ENCODE measurements around the gene TNIP3. TPM values are rescaled to one million over a fixed set of nuclear protein-coding genes. Genes with fewer than 3 reads are reported as not detected.
"Not testable (repeated sequence)": the region's sequence is repeated elsewhere in the genome, so short reads cannot be mapped to it uniquely, and the experiment has no call there.

TNIP3 gene
- total RNA-seq, 4 donors from 2014 or later = 0.44 TPM; not detected in 3

GRCh38 chr4:121177246-121178137, 13.4 kb upstream of the TNIP3 start:
- 43 to 55% methylated on average over 3 of the region's 3 CpGs for WGBS, 2 donors
- Histone ChIP-seq H3K9me3 (no peaks in the 10 kb centered on the region), H3K27me3 (no peaks in the 10 kb centered on the region), H3K36me3 (no peaks in the 10 kb centered on the region), H3K27ac (no peak overlapping the region), H3K4me3 (no peak overlapping the region), H3K4me1 (peaks cover 0 to 2% (median 0%) of the 10 kb centered on the region in 4 donors)
- no peak for DNase-seq (ENCODE audit: low spot score in 2 of 2)
- TF ChIP-seq CTCF (IDR thresholded peaks at IDR 0.05) (no peak), EP300 (IDR thresholded peaks at IDR 0.05) (no peak), POLR2A (IDR thresholded peaks at IDR 0.05) (no peak)

DNA sequence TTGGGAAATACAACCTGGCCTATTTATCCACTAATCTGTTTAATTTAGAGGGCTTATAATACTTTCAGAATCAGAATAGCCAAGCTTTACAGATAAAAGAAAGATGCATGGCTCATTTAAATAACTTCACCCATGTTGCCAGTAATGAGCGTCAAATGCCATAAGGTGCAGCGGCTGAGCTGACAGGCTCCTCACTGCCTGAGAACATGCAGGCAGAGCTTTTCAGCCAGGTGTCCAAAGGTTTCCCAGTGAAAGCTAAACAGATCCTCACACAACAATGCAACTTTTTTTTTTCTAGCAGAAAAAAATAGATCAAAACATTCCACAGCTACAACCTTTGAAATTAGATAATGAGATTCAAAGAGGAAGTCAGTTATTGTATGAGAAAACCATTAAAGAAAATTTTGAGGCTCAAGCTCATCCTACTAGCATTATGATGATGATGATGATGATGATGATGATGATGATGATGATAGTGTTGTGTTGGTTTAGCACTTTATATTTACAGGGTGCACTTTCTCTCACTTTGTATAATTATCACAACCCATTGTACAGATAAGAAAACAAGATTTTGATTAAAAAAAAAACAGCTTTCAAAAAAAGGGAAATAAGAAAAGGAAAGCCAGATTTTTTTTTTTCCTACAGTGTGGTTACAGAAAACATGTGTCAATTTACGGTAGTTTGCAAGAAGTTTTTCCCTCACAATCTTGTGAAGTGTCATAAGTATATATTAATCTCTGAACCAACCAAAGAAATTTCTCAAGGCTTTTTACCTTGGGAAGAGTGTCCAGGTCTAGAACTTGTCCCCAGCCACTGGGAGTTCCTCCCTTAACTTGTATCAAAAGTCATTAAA, 12.2 kb upstream of the TNIP3 start:
- H3K4me3 ChIP-seq = no peak overlapping the region
- 70 to 83% methylated on average over 3 of the region's 3 CpGs for WGBS, 2 donors
- no peaks in the 10 kb centered on the region for H3K9me3 ChIP-seq

GRCh38 chr4:121171477-121171876, 7.4 kb upstream of the TNIP3 start:
- WGBS, 2 donors = 92 to 98% methylated on average over 3 of the region's 3 CpGs
- H3K27ac ChIP-seq; H3K27me3 ChIP-seq; H3K36me3 ChIP-seq; H3K4me1 ChIP-seq; H3K4me3 ChIP-seq; H3K9me3 ChIP-seq; DNase-seq (ENCODE audit: low spot score in 2 of 2): not testable (repeated sequence)

More for the DNA sequence above, 12.2 kb upstream of the TNIP3 start:
- TF ChIP-seq CTCF (IDR thresholded peaks at IDR 0.05) = no peak
- no peak for TF ChIP-seq POLR2A (IDR thresholded peaks at IDR 0.05)
- TF ChIP-seq EP300 (IDR thresholded peaks at IDR 0.05) = no peak
- Histone ChIP-seq H3K27me3 (no peaks in the 10 kb centered on the region), H3K27ac (no peak overlapping the region), H3K4me1 (no peaks in the 10 kb centered on the region), H3K36me3 (no peaks in the 10 kb centered on the region)
- no peak for DNase-seq (ENCODE audit: low spot score in 2 of 2)

DNA sequence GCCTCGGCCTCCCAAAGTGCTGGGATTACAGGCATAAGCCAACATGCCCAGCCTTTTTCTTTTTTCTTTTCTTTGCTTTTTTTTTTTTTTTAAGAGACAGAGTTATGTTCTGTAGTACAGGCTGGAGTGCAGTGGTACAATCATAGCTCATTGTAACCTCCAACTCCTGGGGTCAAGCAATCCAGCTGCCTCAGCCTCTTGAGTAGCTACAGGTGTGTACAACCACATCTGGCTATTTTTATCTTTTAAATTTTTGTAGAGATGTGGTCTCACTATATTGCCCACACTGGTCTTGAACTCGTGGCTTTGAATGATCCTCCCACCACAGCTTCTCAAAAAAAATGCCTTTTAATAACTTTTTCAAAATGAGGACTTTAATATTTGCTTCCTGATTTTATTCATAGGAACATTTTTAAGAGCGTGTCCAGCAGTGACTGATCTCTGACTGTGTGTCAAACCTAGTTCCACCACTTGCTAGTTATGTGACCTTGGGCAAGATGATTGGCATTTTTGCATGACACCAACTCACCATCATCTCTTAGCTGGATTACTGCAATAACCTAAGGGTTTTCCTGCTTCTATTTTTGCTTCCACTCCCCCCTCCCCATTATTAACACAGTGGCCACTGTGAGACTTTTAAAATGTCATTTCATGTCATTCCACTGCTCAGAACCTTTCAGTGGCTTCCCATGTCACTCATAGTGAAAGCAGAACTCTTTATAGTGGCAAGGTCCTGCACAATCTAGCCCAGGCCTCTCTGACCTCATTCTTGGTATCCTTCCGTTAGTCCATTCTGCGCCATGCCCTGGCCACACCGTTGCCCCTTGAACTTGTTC, 4.5 kb upstream of the TNIP3 start:
- H3K36me3 ChIP-seq = no peaks in the 10 kb centered on the region
- H3K4me3 ChIP-seq = no peak overlapping the region
- H3K27ac ChIP-seq = no peak overlapping the region
- no peaks in the 10 kb centered on the region for H3K4me1 ChIP-seq
- DNase-seq (ENCODE audit: low spot score in 2 of 2) = no peak
- no peaks in the 10 kb centered on the region for H3K27me3 ChIP-seq
- H3K9me3 ChIP-seq = no peaks in the 10 kb centered on the region
- 81 to 82% methylated on average over 6 of the region's 6 CpGs for WGBS, 2 donors
- TF ChIP-seq CTCF (IDR thresholded peaks at IDR 0.05) = no peak
- TF ChIP-seq EP300 (IDR thresholded peaks at IDR 0.05) = peak in 1 of 2 donors; percentile 12
- no peak for TF ChIP-seq POLR2A (IDR thresholded peaks at IDR 0.05)

- H3K9me3 ChIP-seq = no peaks in the 10 kb centered on the region
- no peak for DNase-seq (ENCODE audit: low spot score in 2 of 2)
- TF ChIP-seq EP300 (IDR thresholded peaks at IDR 0.05) (no peak), POLR2A (IDR thresholded peaks at IDR 0.05) (no peak), CTCF (IDR thresholded peaks at IDR 0.05) (no peak)
- no peaks in the 10 kb centered on the region for H3K27me3 ChIP-seq
- H3K4me3 ChIP-seq = no peak overlapping the region
- H3K4me1 ChIP-seq = no peaks in the 10 kb centered on the region
- no peaks in the 10 kb centered on the region for H3K36me3 ChIP-seq
- no peak overlapping the region for H3K27ac ChIP-seq
Observed at GRCh38 chr4:121166976-121167375, 2.9 kb upstream of the TNIP3 start.
